SW480 (cell line): ENCODE results near the gene PINLYP.

Experiments used
- DNase-seq: peaks from one replicate; pipeline ENCODE4 v3.0.0-alpha.2; 2016; ENCODE audit warnings: low spot score

The PINLYP gene

GRCh38 chr19:43606569-43607229 lies 31.1 kb downstream of the PINLYP start:
- DNase-seq, result no peak

DNA sequence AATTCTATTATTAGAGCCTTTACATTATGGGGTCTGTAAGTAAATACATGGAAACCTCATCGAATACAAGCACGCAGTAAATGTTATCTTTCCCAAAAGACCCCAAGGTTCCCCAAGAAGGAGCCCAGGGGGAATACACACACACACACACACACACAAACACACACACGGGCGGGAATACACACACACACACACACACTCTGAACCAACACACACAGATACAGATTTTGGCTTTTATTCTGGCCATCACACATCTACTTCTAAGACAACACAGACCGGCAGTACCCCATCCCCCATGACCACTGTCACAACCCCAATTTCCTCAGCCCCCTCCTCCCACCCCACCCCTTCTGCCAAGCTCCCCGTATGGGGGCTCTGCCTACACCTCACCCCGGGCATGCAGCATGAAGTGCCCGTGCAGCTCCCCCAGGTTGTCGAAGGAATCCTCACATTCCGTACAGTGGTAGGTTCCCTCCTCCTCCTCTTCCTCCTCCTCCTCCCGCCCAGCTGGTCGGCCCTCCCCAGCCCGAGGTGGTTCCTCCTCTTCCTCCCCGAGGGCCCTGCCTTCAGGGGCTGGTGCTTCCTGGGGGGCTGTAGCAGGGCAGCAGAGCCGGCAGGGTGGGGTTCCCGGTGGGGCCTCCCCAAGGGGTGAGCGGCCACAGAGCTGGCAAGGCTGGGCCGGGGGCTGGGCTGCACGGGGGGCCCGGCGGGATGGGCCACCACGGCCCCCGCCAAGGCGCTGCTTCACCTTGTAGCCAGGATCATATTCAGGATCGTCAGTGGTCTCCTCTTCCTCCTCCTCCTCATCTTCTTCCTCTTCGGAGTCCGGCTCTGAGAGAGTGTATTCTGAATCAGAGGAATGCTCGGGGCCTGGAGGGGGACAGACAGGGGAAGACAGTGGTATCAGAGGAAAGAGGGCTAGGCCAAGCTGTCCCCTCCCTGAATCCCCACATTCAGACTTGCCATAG lies 31.9 kb downstream of the PINLYP start:
- DNase-seq, result no peak

GRCh38 chr19:43609872-43610271 lies 34.3 kb downstream of the PINLYP start:
- no peak for DNase-seq

GRCh38 chr19:43610493-43610892 lies 34.9 kb downstream of the PINLYP start:
- no peak for DNase-seq

- DNase-seq, result no peak
Observed at GRCh38 chr19:43611788-43612187, 36.2 kb downstream of the PINLYP start, which contains the start of gene SRRM5. TSS of gene SRRM5 (plus strand) at chr19:43612088. CDS start at chr19:43612122, 34 bp downstream.

DNA sequence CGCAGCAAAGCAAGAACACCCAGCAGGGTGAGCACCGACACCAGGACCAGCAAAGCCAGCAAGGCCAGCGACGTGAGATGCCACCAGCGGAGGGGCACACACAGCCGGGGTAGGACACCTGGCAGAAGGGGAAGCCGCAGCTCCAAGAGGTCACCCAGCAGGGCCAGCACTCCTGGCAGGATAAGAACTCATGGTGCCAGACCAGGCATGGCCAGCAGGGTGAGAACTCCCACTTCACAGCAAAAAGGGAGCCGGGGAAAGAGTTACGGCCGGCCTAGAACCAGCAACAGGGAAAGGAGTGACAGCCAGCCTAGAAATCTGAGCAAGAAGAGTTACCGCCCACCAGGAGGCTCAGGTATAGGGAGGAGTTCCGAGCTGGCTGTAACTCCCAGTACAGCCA lies 36.8 kb downstream of the PINLYP start:
- DNase-seq, result no peak

GRCh38 chr19:43616306-43616705 lies 40.7 kb downstream of the PINLYP start:
- DNase-seq, result no peak

DNA sequence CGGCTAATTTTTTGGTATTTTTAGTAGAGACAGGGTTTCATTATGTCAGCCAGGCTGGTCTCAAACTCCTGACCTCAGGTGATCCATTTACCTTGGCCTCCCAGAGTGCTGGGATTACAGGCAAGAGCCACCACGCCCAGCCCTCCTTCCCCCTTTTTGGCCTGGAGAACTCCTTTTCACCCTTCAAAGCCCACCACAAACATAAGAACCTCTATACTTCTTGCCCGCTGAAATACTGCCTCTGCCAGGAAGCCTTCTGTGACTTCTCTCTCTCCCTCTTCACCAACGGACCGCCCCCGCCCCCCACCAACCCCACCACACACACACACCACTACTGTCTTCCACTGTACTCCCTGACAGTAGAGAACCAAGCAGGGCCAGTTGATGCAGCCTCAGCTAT lies 41.4 kb downstream of the PINLYP start:
- no peak for DNase-seq

- DNase-seq, result peak; percentile 77
Observed at GRCh38 chr19:43618921-43619261, 43.3 kb downstream of the PINLYP start.

GRCh38 chr19:43619262-43620060 lies 43.9 kb downstream of the PINLYP start, which contains the start of gene ZNF428:
TSS of gene ZNF428 (minus strand) at chr19:43619629. CDS start at chr19:43614304, 5,325 bp downstream.
- peak; percentile 94 for DNase-seq

DNA sequence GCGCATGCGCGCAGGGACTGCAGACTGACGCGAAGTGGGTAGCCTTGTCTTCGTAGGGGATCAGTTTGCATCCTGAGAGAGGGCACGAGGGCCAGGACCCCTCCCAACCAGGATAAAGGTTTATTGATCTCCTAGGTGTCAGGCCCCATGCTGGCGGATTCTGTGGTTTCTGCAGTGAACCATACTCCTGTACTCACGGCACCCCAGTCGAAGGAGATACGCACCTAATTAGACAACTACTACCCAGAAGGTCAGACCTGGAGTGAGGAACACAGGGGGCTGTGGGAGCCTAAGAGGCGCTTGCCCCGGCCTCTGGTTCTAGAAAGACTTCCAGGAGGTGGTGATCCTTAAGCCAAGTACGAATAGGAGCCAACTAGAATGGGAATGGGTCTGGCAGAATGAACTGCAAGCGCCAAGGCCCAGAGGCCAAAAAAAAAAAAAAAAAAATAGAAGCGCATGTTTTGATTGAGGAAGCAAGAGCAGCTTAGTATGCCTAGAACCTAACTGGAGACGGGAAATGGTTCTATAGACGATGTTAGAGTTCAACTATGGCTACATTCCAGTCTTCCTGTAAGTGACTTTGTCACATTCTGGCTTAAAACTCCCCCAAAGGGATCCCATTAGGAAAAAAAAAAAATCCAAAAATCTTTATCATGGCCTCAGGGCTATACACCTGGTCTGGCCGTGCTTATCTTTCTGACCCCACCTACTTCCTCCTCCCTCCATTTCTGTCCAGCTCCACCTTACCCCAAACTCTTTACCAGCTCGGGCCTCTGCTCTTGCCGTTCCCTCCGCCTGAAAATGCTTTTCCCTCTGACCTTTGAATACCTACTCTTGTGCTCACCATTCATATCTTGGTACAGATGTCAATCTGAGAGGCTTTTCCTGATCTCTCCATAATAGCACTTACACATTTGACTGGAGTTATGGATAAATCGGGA lies 44.7 kb downstream of the PINLYP start:
- no peak for DNase-seq

GRCh38 chr19:43622070-43622469 lies 46.5 kb downstream of the PINLYP start:
- DNase-seq, result no peak

DNA sequence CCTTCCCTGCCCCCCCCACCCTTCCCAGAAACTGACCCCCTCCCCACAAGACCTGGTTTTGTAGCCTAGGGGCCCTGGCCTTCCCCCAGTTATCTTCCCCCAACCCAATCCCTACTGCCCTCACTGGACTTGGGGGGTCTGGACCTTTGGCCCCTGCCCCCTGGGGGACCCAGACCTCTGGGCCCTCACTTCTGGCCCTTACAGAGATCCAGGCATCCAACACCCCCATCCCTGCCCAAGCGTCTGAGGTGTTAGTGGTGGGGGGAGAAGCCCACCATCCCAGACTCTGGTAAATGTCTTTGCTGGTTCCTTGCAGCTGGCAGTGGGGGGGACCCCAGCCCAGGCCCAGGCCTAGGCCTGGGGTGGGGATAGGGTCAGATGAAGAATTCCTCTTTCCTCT lies 47.4 kb downstream of the PINLYP start:
- no peak for DNase-seq

DNA sequence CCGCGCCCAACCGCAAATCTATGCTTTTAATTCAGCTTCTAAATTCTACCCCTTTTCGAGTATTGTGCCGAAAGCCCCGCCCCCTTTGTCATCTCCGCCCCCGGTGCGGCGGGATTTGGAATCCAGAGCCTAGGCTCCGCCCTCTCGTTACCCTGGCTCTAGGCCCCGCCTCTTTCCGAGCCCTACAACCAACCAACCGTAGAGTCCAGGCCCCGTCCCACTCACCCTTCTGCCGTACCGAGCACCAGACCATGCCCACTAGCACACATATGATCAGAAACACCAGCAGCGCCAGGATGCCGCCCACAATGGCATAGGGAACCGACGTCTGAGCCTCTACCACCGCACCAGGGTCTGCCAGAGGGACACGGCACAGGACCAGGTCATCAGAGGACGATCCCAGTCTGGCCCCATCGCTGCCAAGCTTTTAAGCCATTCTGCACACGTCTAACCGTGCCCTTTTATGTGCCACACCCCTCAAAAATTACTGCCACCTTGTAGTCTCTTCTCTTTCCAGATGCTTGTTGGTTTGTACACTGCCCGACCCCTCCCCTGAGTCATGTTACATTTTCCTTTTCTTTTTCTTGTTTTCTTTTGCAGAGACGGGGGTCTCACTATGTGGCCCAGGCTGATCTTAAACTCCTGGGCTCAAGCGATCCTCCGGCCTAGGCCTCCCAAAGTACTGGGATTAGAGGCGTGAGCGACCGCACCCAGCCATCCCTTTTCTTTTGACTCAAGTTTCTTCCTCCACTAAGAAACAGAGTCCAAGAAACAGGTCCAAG lies 48.5 kb downstream of the PINLYP start:
- DNase-seq, result peak; percentile 92

DNA sequence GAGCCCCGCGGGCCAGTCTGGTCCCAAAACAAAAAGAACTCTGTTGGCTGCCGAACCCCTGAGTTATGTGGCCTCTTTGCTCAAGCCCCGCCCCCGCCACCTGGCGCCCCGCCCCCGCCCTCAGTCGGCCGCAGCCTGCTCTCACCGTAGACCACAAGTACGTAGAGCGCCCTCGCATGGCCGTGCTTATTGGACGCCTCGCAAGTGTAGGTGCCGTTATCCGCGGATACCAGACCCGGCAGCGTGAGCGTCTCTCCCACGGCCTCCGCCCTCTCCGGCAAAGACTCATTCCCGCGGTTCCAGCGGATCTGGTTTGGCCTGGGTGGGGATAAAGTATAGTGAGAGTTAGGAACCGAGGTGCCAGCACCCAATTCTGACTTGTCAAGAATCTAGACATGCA lies 49.3 kb downstream of the PINLYP start:
- DNase-seq, result peak; percentile 92

DNA sequence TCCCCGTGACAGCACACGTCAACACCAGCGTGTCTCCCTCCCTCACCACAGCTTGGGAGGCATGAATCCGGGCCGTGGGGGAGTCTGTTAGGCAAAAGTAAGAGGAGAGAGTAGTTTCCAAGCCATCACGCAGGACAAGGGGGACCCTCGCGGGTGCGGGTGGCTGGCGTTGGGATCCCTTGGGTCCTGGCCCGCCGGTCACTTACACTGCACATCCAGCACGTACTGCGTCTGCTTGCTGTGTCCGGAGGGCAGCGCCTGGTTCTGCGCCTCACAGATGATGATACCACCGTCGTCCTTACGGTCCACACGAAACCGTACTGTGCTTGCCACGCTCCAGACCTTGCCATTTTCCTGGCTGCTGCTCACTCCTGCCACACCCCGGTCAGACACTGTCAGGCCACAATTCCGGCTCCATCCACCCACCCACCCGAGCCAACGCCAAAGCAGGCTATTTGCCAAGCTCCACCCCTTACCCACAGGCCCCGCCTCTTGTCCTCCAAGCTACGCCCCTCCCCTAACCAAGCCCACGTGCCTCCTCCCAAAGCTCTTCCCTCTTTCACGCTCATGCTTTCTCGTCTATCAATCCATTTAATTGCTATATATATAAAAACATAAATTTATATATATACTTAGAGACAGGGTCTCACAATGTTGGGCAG lies 50.4 kb downstream of the PINLYP start:
- DNase-seq, result peak; percentile 67

DNA sequence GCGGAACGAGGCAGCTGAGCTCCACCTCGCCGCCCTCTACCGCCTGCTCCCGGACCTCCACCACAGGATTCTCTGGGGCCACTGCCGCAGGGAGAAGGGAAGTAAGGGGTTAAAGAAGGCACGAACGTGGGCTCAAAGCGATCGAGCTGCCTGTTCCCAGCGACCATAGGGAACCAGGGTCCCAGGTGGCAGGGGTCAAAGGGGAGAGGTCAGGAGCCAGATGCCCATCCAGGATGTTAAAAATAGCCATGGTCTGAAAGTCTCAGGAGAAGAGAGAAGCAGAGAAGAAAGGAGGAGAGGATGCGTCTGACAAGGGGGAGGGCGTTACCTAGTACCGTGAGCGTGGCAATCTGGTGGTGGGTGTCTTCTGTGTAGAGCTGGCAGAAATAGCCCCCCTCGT lies 51.2 kb downstream of the PINLYP start:
- no peak for DNase-seq

DNA sequence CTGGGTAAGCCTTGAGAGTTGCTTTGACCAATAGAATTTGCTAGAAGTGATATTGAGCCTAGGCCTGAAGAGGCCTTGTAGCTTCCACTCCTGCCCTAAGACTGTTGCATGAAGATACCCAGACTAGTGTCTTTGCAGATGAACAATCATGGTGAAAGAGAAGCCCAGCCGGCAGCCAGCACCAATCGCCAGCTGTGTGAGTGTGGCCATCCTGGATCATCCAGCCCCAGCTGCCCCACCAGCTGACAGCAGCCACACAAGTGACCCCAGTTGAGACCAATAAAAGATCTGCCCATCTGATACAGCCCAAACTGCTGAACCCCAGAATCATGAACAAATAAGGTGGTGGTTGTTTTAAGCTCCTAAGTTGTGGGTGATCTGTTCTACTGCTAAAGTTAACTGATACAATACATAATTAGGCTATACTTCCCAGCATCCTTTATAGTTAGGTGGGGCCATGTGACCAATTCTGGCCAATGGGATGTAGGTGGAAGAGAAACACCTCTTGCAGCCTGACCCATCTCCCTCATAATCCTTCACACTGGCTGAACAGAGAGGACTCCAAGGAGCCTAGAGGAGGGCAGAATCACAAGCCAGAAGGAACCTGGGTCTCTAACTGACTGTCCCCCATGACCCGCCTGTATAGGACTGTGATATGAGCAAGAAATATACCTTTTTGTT lies 53.2 kb downstream of the PINLYP start:
- no peak for DNase-seq

DNA sequence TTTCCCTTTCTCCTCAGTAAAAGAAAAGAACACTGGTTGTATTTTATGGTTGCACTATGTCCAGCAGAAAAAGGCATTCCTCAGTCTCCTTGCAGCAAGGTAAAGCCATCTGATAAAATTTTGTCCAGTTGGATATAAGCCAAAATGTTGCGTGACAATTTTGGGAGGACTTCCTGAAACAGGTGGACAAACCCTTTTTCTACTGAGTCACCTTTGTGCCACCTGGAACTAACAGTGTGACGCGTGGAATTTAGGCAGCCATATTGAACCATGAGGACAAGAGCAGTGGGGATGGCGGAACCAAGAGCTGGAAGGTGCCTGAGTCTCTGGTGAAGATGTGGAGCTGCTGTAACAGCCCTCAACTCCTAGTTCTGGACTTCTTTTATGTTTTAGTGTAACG lies 55.9 kb downstream of the PINLYP start:
- DNase-seq, result no peak
